CD4-positive, alpha-beta T cell (primary cell): Measurements from ENCODE around the gene IFT81. TPM values are rescaled to one million over a fixed set of nuclear protein-coding genes. Genes with fewer than 3 reads are reported as not detected.
"Not testable (repeated sequence)": the region's sequence is repeated elsewhere in the genome, so short reads cannot be mapped to it uniquely, and the experiment has no call there.

Experiments
- ATAC-seq: fragments of 200-7000 bp; cut with Tn5 transposase; one replicate; pipeline ENCODE4 v1.10.0; 2022; ENCODE audit warnings: mild to moderate bottlenecking; ENCODE audit not compliant: poor library complexity
- CTCF ChIA-PET: fragments of 350-600 bp; sonication (Branson Sonifier 250); formaldehyde crosslinking; loops from one replicate; lab custom pipeline; 2021; ENCODE audit warnings: antibody characterized with exemption, inconsistent platforms; lab: Charles Lee
- POLR2A ChIA-PET: fragments of 350-600 bp; sonication (Branson Sonifier 250); formaldehyde crosslinking; loops from one replicate; lab custom pipeline; 2021; ENCODE audit warnings: antibody characterized with exemption, inconsistent platforms; lab: Charles Lee
- DNase-seq, 14 experiments: peaks; one replicate each; pipeline ENCODE4 v3.0.0-alpha.2; 2013 to 2020; ENCODE audit warnings: mixed read lengths in 2 of 14
- H3K27ac ChIP-seq, 2 donors: one replicate each; pipeline versions ENCODE4 v1.5.1 to v1.7.0; 2013; ENCODE audit warnings: low read length in 2 of 2, low read depth in 1 of 2, mild to moderate bottlenecking in 1 of 2
- H3K27me3 ChIP-seq, 2 experiments: 1 replicate in 1 of 2; 2 replicates in 1 of 2; pipeline versions ENCODE4 v1.6.1 to v1.7.0; 2013; ENCODE audit warnings: low read length in 2 of 2, control low read depth in 1 of 2, mild to moderate bottlenecking in 1 of 2, moderate library complexity in 1 of 2; ENCODE audit not compliant: insufficient read depth in 2 of 2, control insufficient read depth in 1 of 2
- H3K36me3 ChIP-seq: one replicate; pipeline ENCODE4 v1.6.1; 2013; ENCODE audit warnings: low read length, control low read depth; ENCODE audit not compliant: insufficient read depth
- H3K4me1 ChIP-seq: one replicate; pipeline ENCODE4 v1.6.1; 2013; ENCODE audit warnings: low read length, control low read depth; ENCODE audit not compliant: insufficient read depth
- H3K4me3 ChIP-seq: one replicate; pipeline ENCODE4 v1.5.1; 2013; ENCODE audit warnings: mild to moderate bottlenecking, low read length, moderate library complexity
- H3K9me3 ChIP-seq, 2 experiments: 1 replicate in 1 of 2; 2 replicates in 1 of 2; pipeline versions ENCODE4 v1.6.1 to v1.7.0; 2013; ENCODE audit warnings: low read length in 2 of 2, mild to moderate bottlenecking in 2 of 2, control low read depth in 1 of 2, moderate library complexity in 1 of 2; ENCODE audit not compliant: control insufficient read depth in 1 of 2, insufficient read depth in 1 of 2
- H3K27ac Mint-ChIP-seq: one replicate; pipeline ENCODE4 v1.8.0; 2020; ENCODE audit warnings: mixed read lengths
- H3K27me3 Mint-ChIP-seq: one replicate; pipeline ENCODE4 v1.8.0; 2021; ENCODE audit warnings: mixed read lengths
- H3K36me3 Mint-ChIP-seq: one replicate; pipeline ENCODE4 v1.8.0; 2021; ENCODE audit warnings: low read depth, mixed read lengths
- H3K4me1 Mint-ChIP-seq: one replicate; pipeline ENCODE4 v1.8.0; 2021; ENCODE audit warnings: low read depth, mixed read lengths
- H3K4me3 Mint-ChIP-seq: one replicate; pipeline ENCODE4 v1.8.0; 2020; ENCODE audit warnings: mild to moderate bottlenecking, mixed read lengths
- H3K9me3 Mint-ChIP-seq: one replicate; pipeline ENCODE4 v1.8.0; 2020; ENCODE audit warnings: mixed read lengths
- intact Hi-C, 2 experiments: fragments of 100-400 bp; cut with DNase I in 1 of 2; cut with micrococcal nuclease in 1 of 2; formaldehyde crosslinking; loops; one replicate each; pipeline versions ENCODE4 v1.15.1 to v1.9.0; 2023 to 2025; cut with DNase I, micrococcal nuclease
- total RNA-seq, 174 experiments: library from RNA in 2 of 174; stranded (reverse) in 2 of 174; gene quantifications; one replicate each; pipeline ENCODE4 v1.2.3 and lab custom pipeline; 2021 to 2026
- TF ChIP-seq, protein P1 (sequence below): fragments of 200-600 bp; IDR thresholded peaks from one replicate; pipeline ENCODE4 v1.8.0; 2022; ENCODE audit warnings: antibody characterized with exemption, mild to moderate bottlenecking

IFT81 gene
- total RNA-seq, 2 experiments from 2014 or later = 0.41 to 1.1 TPM

DNA sequence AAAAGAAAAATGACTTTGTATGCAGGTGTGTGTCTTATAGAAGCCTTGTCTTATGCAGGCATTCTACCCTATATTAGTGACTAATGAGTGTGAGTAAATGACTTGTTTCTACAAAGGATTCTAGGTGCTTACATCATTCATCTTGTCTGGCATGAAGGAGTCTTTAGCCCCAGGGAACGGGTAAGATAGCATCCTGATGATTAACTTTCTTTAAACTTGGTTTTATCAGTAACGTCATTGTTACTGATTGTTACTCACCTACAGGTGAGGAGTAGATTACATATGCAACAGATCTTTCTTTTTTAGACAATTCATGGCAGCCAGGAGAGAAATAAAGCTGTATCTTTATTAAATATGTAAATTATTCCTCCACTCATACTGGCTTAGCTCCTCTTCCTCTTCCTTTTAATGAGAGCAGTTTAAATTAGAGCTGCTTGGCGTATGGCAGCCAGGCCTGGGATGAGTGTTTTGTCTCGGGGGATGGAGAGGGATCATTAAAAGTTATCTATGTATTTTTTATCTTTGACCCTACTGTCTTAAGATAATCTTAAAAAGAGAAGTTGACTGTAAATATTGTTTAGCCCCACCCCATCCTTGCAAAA, 99.7 kb downstream of the IFT81 start:
- no peak overlapping the region for H3K4me3 ChIP-seq
- no peaks in the 10 kb centered on the region for H3K27me3 ChIP-seq
- TF ChIP-seq, protein P1, sequence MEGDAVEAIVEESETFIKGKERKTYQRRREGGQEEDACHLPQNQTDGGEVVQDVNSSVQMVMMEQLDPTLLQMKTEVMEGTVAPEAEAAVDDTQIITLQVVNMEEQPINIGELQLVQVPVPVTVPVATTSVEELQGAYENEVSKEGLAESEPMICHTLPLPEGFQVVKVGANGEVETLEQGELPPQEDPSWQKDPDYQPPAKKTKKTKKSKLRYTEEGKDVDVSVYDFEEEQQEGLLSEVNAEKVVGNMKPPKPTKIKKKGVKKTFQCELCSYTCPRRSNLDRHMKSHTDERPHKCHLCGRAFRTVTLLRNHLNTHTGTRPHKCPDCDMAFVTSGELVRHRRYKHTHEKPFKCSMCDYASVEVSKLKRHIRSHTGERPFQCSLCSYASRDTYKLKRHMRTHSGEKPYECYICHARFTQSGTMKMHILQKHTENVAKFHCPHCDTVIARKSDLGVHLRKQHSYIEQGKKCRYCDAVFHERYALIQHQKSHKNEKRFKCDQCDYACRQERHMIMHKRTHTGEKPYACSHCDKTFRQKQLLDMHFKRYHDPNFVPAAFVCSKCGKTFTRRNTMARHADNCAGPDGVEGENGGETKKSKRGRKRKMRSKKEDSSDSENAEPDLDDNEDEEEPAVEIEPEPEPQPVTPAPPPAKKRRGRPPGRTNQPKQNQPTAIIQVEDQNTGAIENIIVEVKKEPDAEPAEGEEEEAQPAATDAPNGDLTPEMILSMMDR = no peak
- intact Hi-C loops = no loop called here
- Mint-ChIP-seq H3K4me1 (no peaks in the 10 kb centered on the region), H3K36me3 (no peaks in the 10 kb centered on the region), H3K4me3 (no peak overlapping the region), H3K27me3 (no peaks in the 10 kb centered on the region), H3K27ac (no peak overlapping the region), H3K9me3 (no peaks in the 10 kb centered on the region)
- CTCF ChIA-PET = interaction anchor here (0.9 kb wide), 1 partner anchor 124 kb away, joined by 3 read pairs; no protein-coding TSS in a partner anchor
- H3K9me3 ChIP-seq = no peaks in the 10 kb centered on the region
- POLR2A ChIA-PET = no interaction called here
- H3K27ac ChIP-seq = no peak overlapping the region
- H3K36me3 ChIP-seq = no peaks in the 10 kb centered on the region
- no peaks in the 10 kb centered on the region for H3K4me1 ChIP-seq
- DNase-seq (no peak), ATAC-seq (no peak)

DNA sequence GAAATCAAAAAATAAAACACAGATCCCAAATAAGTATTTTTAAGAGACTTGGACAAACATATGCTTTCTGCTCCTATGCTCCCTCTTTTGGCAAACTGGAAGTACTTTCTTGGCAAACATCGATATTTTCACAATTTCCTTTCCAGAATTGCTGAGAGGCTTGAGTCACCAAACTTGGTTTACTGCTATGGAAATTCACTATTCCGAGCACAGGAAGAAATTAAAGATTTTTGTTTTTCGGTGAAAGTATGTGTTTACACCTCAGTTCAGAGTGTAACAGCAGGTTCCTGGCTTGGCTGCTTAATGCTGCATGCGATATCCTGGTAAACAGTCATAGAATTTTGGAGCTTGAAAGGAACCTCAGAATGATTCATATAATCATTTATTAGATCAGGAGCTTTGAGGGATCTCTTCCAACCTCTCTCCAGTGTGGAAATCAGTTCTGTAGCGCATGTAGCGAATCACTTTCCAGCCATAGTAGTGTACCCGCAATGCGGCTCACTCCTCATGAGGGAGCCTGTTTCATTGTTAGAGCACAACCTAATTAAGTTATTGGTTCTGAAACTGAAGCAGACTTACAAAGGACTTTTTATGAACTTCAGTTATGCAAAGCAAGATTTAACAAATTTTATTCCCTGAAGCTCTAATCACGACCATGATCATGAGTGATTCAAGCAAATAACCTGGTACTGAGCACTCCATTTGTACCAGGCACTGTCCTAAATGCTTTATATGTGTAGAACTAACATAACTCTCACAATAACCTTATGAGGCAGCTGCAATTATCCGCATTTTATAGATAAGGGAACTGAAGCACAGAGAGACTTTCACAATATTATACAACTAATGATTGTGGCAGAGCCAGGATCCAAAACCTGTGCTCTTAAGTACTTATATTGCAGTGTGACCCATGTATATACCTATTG, 100.5 kb downstream of the IFT81 start:
- TF ChIP-seq, protein P1 = peak; percentile 18
- intact Hi-C loops = no loop called here
- no peak overlapping the region for H3K4me3 Mint-ChIP-seq
- no peaks in the 10 kb centered on the region for H3K36me3 Mint-ChIP-seq
- no peaks in the 10 kb centered on the region for H3K36me3 ChIP-seq
- peak in 1 of 14 experiments; percentile 14 for DNase-seq
- no peaks in the 10 kb centered on the region for H3K27me3 Mint-ChIP-seq
- CTCF ChIA-PET = interaction anchor here (0.9 kb wide), 1 partner anchor 125 kb away, joined by 3 read pairs; no protein-coding TSS in a partner anchor
- H3K4me1 ChIP-seq = no peaks in the 10 kb centered on the region
- no peaks in the 10 kb centered on the region for H3K9me3 ChIP-seq
- POLR2A ChIA-PET = no interaction called here
- H3K27ac Mint-ChIP-seq = no peak overlapping the region
- no peaks in the 10 kb centered on the region for H3K27me3 ChIP-seq
- no peak overlapping the region for H3K4me3 ChIP-seq
- H3K4me1 Mint-ChIP-seq = no peaks in the 10 kb centered on the region
- H3K27ac ChIP-seq = no peak overlapping the region
- no peaks in the 10 kb centered on the region for H3K9me3 Mint-ChIP-seq
- no peak for ATAC-seq

DNA sequence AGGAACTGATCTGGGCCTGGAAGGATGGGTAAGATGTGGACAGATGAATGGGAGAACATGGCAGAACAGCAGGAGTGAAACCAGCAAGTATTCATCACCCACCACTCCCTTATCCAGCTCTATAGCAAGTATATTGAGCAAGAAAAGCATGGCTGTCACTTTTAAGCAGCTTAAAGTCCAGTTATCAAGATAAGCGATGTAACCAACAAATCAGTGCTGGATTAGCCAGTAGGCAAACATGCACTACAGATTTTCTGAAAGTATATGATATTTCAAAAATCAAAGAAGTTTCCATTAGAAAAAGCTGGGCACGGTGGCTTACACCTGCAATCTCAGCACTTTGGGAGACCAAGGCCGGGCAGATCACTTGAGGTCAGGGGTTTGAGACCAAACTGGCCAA, 103.0 kb downstream of the IFT81 start:
- Mint-ChIP-seq H3K27me3 (no peaks in the 10 kb centered on the region), H3K4me3 (no peak overlapping the region), H3K27ac (no peak overlapping the region), H3K9me3 (no peaks in the 10 kb centered on the region), H3K36me3 (no peaks in the 10 kb centered on the region), H3K4me1 (no peaks in the 10 kb centered on the region)
- Histone ChIP-seq H3K4me1 (no peaks in the 10 kb centered on the region), H3K36me3 (no peaks in the 10 kb centered on the region), H3K27me3 (no peaks in the 10 kb centered on the region), H3K9me3 (no peaks in the 10 kb centered on the region), H3K27ac (no peak overlapping the region), H3K4me3 (no peak overlapping the region)
- intact Hi-C loops = no loop called here
- ChIA-PET CTCF (interaction anchor here (0.7 kb wide), 1 partner anchor 24 kb away, joined by 3 read pairs; no protein-coding TSS in a partner anchor), POLR2A (no interaction called here)
- no peak for DNase-seq
- TF ChIP-seq, protein P1 = no peak
- ATAC-seq = no peak

DNA sequence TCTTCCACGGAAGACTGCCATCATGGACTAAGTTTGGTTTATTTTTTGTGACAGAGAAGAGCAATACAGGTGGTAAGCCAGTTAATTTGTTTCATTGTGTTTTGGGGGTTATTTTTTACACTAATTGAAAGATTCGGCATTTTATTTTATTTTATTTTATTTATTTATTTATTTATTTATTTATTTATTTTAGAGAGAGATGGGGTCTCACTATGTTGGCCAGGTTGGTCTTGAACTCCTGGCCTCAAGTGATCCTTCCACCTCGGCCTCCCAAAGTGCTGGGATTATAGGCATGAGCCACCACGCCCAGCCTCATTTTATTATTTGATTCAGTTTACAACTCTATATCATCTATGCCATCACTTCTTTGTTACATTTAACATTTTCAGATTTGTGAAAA, 104.2 kb downstream of the IFT81 start:
- intact Hi-C loops, H3K36me3 Mint-ChIP-seq, DNase-seq, H3K4me1 Mint-ChIP-seq, H3K9me3 Mint-ChIP-seq, POLR2A ChIA-PET, H3K27ac Mint-ChIP-seq, H3K4me3 ChIP-seq, H3K27me3 Mint-ChIP-seq, CTCF ChIA-PET, ATAC-seq, H3K36me3 ChIP-seq, H3K4me3 Mint-ChIP-seq, H3K27me3 ChIP-seq, H3K9me3 ChIP-seq, H3K4me1 ChIP-seq, H3K27ac ChIP-seq: not testable (repeated sequence)
